HG03439 (cell line): ENCODE measurements around the gene CAPN9.
"Not testable (repeated sequence)": the region's sequence is repeated elsewhere in the genome, so short reads cannot be mapped to it uniquely, and the experiment has no call there.

ENCODE experiments used
- ATAC-seq: cut with Tn5 transposase; IDR thresholded peaks from one replicate; pipeline ENCODE4 v1.9.1; 2021; ENCODE audit warnings: mild to moderate bottlenecking, moderate library complexity; ENCODE audit not compliant: unreplicated experiment

Gene CAPN9

GRCh38 chr1:230844561-230844960 lies 97.4 kb downstream of the CAPN9 start:
- ATAC-seq: no peak

GRCh38 chr1:230845184-230845583 lies 98.0 kb downstream of the CAPN9 start:
- ATAC-seq: not testable (repeated sequence)

GRCh38 chr1:230848235-230848634 lies 101.0 kb downstream of the CAPN9 start:
- no peak for ATAC-seq

- ATAC-seq: no peak
Measured at GRCh38 chr1:230849451-230850224, 102.5 kb downstream of the CAPN9 start.

- no peak for ATAC-seq
Measured at GRCh38 chr1:230850547-230850946, 103.4 kb downstream of the CAPN9 start.

GRCh38 chr1:230851291-230851691 lies 104.1 kb downstream of the CAPN9 start:
- ATAC-seq: no peak
